Sciatic nerve (tissue), 2 donors: ENCODE data around the gene INPP5E. TPM values are rescaled to one million over a fixed set of nuclear protein-coding genes. Genes with fewer than 3 reads are reported as not detected.

ENCODE experiments used
- ATAC-seq: fragments of 200-7000 bp; cut with Tn5 transposase; one replicate; pipeline ENCODE4 v1.9.1; 2020; ENCODE audit warnings: mild to moderate bottlenecking, moderate library complexity
- DNase-seq: peaks from one replicate; pipeline ENCODE4 v3.0.0-alpha.2; 2020; ENCODE audit warnings: low spot score
- intact Hi-C: fragments of 100-400 bp; cut with DNase I; formaldehyde crosslinking; loops from one replicate; pipeline ENCODE4 v1.14.2; 2022
- total RNA-seq: library from RNA; stranded (reverse); fragmentation: NEBNext Ultra II Directional; extraction: Animal tissue kit (Norgen Biotek cat#: 25700); gene quantifications from one replicate; pipeline ENCODE4 v1.2.1, GENCODE V29; 2021
- donor health status: DM: no; HTN: no; CAD: no.
- donor health status: DM: no; HTN: no; CAD: no.

INPP5E gene
- total RNA-seq, 1 donor from 2014 or later: 18.0 TPM

DNA sequence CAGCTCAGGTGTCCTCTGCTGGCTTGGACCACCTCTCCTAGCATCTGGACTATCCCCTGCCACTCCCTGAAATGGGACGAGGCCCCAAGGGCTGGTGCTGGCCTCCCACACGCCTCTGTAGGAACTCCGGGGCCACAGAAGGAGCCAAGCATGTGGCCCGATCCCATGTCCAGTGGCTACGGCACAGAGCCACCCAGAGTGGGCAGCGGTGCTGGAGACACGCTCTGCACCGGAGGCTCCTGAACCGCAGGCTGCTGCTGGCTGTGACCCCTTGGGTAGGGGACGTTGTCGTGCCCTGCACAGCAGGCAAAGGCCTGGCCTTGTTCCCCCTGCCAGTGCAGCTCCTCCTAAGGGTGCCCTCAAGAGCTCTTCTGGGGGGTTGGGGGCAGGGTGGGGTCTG is 59.8 kb downstream of the INPP5E start:
- no peak for DNase-seq
- intact Hi-C loops: no loop called here
- ATAC-seq: no peak

GRCh38 chr9:136379401-136379800 is 60.2 kb downstream of the INPP5E start:
- ATAC-seq: no peak

DNA sequence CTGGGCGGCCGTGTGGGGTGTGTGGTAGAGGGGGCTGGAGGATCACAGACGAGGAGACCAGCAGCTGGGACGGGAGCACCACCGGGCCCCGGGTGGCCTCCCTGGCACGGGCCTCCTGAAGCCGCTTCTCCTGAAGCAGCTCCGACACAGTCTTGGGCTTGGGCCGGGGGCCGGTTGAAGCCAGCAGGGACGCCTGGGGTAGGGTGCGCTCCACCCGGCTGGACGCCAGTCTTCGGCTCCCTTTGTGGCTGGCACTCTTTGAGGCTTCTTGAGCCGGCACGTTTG is 60.7 kb downstream of the INPP5E start:
- ATAC-seq (no peak), DNase-seq (no peak)
- intact Hi-C loops: no loop called here

More at GRCh38 chr9:136379401-136379800, 60.2 kb downstream of the INPP5E start:
- intact Hi-C loops: no loop called here
- DNase-seq: no peak

Other genes with a start within 250 kb of the INPP5E start
- not detected for gene LHX3, start 234.7 kb downstream of the INPP5E start, total RNA-seq
- gene QSOX2, start 194.0 kb downstream of the INPP5E start, total RNA-seq: 7.5 TPM
- gene CCDC187, start 135.8 kb downstream of the INPP5E start, total RNA-seq: 0.13 TPM
- 43.7 TPM for gene GPSM1, start 112.3 kb downstream of the INPP5E start, total RNA-seq
- 24.6 TPM for gene DNLZ, start 76.1 kb downstream of the INPP5E start, total RNA-seq
- gene CARD9, start 66.2 kb downstream of the INPP5E start, total RNA-seq: 4.0 TPM
- gene SNAPC4, start 39.7 kb downstream of the INPP5E start, total RNA-seq: 9.9 TPM
- 39.7 TPM for gene ENTR1, start 29.2 kb downstream of the INPP5E start, total RNA-seq
- 38.9 TPM for gene PMPCA, start 29.2 kb downstream of the INPP5E start, total RNA-seq
- gene SEC16A, start 43.2 kb upstream of the INPP5E start, total RNA-seq: 52.2 TPM
- 84.2 TPM for gene NOTCH1, start 106.2 kb upstream of the INPP5E start, total RNA-seq
- gene EGFL7, start 223.1 kb upstream of the INPP5E start, total RNA-seq: 242 TPM
- gene AGPAT2, start 247.6 kb upstream of the INPP5E start, total RNA-seq: 33.9 TPM